ENCODE results near the gene CCDC91.

CCDC91 gene

DNA sequence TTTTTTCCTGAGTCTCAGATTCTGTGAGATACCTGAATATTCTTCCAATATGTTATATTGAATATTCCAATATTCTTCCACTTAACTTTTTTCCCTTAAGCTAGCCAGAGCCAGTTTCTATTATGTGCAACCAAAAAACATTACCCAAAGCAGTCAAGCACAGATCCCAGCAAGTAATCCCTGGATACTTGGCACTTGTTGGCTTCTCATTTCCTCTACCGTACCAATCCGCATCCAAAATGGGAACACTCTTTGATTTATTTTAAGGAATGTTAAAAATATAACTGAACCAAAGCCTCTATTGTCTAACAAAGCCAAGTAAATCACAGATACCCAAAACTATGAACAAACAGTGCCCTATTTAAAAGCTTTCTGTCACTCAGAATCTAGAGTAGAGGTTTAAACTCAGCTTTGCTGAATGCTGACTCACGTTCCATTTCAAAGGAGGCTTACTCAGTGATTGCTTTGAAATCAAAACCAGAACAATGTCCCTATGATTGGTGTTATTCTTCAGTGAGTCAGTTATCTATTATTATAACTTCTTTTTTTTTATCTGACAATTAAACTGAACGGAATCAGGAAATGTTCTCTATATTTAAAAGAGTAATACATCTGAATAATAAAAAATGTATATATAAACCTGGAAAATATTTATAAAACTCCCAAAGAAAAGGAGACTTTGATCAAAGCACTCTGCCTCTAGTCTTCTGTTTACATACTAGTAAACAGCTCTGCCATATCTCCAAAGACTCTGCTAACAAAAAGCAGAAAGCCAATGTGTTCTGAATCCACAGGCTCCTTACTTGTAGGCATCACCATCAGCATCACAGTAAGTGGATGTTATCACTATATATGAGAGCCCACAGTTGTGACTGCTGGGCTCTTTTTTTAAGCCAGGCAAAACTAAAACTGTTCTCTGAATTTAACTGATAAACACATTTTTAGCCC is 360.8 kb downstream of the CCDC91 start:
- DNase-seq, result no peak

DNA sequence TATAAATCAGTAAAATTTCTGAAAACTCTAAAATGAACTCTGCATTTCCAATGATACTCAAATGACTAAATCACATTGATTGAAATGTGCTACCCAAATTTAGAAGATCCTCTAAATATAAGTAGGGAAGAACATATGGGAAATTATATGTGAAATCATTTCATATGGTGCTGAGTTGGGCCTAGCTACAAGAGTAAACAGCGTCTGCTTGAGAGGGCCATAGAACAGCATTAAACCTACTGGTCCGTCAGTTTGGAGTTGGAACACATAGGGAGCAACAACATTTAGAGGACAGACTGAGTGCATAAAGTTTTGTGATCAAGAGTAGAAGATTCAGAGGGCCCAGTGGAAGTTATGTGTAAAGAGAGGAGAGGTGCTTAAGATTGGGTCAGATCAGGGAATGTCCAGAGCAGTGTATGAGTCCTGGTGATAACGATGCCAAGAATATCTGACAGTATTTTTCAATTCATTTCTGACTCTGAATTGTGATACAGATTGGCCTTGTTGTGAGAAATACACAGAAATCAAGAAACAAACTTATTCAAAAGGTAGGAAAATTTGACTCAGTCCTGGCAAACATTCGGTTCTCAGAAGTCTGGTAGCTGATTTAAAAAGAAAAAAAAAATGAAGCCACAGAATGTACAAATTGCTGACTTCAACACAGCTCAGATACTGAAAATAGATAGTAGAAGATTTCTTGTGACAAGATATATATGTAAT is 362.2 kb downstream of the CCDC91 start:
- no peak for DNase-seq

DNA sequence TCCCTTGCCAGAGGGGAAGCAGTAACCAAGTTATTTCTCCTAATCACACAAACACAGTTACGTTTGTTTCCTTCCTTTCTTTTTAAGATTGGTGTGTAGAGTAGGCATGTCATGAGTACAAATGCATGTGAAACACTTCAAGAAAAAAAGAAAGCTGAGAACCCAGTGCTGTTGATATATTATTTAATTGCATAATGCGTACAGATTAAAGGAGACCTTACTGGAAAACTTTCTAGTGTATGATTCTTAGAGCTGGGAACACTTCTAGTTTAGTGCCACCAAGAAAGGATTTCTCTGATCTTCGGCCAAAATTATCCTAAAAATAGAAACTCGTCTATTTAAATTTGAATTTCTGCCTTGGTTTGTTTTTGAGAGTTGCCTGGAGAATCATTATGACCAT is 365.5 kb downstream of the CCDC91 start:
- DNase-seq, result no peak

DNA sequence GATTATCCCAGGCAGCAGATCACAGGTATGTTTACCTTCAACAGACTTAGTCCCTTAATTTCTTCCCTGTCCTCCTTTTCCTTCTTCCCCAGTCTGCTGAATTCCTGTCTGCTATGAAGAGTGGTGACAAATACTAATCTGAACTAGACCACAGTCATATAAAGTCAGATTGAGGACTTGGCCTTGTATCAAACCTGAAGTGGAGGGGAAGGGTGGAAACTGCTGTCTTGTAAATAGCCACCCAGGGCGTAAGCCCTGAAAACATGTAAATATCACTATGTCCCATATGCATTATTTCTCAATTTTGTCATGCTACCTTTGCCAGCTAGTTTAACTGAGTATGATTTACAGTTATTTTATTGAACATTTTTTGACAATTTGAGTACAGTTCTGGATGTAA is 368.0 kb downstream of the CCDC91 start:
- DNase-seq, result no peak

DNA sequence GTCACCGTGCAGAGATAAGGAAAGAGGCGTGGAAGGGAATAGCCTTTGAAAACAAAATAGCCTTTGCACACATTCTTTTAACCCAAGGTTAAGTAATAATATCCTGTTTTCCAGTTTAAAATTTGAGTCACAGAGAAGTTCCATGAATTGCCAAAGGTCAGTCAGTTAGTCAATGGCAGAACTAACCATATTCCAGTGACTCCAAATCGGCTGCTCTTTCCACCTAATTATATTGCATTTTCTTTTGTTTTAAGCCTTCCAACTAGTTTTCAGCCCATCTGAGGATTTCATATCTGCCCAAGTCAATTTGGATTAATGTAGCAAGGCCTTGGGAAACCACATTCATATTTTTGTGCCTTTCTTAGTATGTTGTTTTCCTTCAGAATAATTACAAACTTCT is 373.0 kb downstream of the CCDC91 start:
- no peak for DNase-seq

DNA sequence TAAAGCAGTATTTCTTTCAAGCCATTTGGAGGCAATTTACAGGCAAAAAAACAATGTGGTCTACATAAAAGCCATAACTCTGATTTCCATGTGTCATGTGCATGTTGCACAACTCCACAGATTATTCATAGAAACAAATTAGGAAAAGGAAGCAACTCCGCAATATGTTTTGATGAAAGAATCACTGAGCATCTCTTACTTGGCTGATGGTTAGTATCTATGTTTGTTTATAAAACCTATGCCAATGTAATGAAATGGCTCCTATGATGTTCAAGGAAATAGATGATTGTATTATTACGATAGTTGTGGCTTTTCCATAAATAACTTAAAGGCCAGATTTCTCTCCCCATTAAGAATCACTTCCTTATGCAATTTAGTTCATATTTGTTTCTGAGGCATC is 373.7 kb downstream of the CCDC91 start:
- no peak for DNase-seq

DNA sequence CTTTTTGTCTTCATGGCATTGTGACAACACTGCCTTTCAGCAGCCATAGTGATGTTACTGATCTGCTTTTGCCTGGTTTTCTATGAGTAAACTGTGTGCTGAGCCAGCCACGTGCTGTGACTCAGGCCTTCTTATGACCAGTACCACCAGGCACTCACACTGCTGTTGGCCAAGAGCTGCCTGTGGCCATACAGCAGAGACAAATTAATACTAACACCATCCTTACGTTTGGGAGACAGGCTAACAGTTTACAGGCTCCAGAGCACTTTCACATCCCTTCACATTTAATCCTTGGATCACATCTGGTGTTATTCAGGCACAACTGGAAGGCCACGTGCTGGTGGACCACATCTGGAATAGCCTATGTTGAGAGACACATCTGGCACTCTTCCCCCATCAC is 377.9 kb downstream of the CCDC91 start:
- no peak for DNase-seq

DNA sequence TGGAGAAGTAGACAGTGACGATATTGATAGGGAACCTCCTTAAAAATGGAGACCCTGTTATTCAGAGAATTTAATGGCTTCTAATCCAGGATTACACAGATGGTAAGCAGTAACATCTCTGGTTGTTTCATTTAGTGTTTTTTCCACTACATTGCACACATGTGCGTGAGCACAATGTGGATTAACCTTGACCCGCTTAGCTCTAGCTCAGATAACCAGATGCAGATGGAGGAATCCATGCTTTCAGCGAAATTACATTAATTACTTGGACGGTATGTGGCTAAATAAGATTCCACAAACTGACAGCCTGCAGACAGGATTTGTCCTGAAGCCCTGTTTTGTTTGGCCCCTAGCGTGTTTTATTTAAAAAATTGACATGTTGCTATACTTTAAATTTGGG is 378.4 kb downstream of the CCDC91 start:
- no peak for DNase-seq

DNA sequence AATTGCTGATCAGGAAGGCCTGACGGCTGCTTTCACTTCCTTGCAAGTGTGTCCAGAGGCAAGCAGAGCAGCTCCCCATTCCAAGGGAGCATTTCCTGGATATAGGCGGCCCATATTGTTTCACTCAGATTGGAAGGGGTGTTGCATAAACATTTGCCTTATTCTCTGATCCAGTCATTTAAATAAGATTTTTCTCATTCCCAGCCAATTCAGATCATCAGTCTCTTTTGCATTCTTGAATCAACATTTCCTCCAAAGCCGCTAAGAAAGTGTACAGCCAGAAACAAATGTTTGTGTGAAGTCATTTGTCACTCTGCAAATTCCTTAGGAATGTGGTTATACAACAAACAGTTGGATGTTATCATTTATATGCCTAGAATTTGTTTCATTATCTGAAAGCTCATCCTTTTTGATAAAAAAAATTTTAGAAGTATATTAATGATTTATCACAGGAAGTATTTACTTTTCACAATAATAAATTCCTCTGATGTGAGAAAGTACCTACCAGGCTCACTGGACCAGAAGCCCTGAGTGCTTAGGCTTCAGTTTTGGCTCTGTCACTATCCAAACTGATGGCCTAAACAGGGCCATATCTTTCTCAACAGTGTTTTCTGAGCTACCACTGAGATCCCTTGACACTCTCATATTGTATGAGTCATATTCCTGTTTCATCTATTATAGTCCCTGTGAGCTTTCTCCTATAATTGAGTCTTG is 379.6 kb downstream of the CCDC91 start:
- DNase-seq, result no peak

DNA sequence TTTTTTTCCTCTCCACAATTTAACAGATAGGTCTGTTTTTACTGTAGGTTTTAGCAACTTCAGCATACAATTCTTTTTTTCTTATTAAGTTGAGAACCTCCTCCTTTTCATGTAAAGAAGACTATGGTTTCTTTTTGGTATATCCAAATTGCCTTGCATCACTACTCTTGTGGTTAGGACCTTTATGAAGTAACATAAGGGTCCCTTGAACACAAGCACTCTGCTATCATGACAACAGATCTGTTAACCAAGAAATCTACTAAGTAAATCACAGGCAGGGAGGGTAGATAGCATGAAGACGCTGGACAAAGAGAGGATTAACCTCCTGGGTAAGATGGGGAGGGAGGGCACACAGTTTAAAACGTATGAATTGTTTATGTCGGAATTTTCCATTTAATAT is 380.6 kb downstream of the CCDC91 start:
- no peak for DNase-seq

DNA sequence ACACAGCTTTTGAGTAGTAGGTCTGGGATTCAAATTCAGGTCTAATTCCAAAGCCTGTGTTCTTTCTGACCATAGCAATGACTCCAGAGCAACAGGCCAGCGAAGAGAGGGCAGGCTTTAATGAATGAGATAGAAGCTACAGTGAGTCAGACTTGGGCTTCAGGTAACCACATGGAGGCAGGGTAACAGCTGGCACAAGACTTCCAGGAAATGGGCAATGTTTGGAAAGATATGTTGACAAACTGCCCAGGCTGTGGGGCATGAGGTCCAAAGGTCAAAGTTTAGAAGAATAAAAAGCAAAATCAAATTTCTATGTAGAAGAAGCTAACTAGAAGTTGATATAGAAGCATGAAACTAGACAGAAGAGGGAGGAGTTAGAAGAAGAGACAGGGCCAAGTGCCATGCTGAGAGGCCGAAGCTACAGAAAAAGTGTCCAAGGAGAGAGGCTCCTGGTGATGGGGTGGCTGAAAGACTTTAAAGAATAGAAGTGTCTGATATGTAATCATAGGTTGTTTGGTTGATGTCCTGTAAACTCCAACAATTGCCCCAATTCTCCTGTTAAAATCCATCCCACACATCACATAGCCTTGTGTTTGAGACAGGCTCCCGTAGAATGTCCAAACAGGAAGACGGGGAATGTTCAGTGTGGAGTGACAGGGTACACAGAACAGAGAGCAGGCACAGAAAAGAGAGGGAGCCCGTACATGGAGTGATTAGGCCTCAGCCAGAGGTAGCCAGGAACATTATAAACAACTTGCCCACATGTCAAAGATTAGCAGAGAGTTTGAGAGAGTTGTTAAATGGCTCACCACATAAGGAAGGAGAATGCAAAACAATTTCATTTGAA is 384.7 kb downstream of the CCDC91 start:
- no peak for DNase-seq

DNA sequence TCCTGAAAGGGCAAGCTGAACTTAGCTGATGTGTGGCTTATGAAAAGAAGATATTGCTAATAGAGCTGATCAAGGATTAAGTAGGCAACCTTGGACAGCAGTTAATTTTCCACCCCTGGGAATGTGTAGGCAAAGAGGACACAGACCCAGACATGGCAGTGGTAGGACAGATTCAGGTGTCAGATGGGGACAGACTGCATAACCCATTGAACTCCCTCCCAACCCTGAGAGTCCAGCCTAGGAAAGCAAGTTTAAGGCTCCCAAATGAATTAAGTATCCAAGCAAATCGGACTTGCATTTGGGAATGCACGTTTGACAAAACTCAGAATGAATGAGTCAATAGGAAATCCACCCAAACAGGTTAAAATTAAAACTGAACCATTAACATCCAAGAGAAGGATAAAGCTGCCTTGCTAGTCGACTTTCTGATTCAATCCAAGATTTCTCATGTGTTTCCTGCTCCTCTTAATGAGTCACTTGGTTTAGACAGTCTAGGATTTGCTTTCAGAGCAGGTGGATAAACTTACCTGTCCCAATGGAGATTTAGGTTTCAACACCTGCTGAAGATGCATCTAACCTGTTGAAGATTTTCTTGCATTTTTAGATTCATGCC is 385.4 kb downstream of the CCDC91 start:
- no peak for DNase-seq

DNA sequence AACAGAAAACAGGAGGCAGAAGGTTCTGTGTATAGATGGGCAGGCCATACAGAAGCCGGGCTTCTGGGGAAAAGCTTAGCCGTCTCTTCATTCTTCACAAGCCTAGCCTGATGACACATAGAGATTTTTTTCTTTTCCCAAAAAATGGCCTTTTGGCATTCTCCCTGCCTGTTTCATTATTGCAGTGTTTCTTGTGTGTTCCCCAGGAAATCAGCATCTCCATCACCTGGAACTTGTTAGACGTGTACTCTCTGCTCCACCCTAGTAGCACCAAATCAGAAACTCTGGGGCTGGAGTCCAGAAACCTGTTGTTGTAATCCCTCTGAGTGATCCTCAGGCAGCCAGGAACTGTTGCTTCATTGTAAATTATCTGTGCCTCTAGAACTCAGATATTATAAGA is 388.1 kb downstream of the CCDC91 start:
- DNase-seq, result no peak

DNA sequence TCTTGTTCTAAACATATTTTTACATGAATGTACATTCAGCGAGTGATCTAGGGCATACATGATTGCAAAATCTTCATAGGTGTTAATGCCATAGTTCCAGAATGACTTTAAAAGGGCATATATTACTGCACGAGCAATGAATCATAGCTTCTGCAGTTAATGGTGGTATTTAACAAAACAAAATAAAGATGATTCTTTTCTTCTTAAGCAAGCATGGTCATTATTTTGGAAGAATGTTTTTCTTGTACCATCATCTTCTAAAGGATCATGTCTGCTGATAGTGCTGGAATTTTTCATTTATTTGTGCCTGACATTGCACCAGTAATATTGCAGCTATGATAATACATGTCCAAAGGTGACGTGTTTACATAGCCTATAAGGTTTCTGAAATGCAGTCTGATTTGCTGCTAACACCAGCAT is 388.6 kb downstream of the CCDC91 start:
- DNase-seq, result no peak

DNA sequence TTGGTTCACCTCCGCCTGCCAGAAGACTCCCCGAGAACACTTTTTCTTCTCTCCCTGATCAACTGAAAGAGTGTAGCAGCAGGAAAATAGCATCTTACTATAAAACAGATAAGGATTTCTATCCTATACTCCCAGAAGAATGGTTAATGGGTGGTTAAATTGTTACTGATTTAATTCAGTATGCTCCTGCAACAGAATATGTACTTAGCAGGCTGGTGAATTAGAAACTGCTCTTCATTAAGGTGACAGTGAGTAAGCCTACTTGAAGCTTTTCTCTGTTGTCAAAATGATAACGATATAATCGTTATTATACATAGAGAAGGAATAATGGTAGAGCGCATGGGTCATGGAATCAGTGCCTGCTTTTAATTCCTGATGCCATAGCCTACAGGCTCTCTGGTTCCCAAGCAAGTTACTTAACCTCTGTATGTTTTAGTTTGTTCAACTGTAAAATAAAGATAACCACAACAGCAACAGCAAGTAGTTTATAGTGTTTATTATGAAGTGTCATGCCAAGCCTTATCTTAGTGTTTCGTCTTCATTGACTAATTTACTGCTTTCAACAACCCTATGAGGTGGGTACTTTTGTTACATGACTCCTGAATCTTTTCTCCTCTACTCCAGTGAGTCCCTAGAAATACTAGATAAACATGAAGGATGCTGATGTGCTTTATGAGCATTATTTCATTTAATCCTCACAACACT is 392.6 kb downstream of the CCDC91 start:
- no peak for DNase-seq

DNA sequence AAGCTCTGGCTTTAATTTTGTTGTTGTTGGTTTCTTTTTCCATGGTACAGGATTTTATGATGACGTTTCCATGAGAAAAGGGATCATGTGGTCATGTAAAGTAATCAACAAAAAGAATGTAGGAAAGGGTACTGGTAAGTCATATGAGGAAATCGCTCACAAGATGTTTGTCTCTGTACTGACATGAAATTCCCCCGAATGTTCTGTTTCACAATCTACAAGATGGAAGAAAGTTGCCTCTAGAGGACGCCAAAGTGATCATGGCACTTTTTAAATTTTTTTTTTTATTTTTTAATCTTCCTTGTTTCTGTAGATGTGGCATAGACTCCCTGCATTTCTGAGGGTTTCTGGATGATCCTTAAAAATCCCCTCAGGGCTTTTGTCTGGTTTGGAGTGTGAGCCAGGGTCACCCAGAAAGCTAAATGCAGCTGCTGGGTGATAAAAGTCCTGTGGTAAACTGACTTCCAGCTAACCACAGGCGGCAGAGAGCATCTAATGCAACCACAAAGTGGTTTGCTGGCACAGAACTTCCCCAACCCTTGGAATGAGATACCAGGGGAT is 393.5 kb downstream of the CCDC91 start:
- no peak for DNase-seq

DNA sequence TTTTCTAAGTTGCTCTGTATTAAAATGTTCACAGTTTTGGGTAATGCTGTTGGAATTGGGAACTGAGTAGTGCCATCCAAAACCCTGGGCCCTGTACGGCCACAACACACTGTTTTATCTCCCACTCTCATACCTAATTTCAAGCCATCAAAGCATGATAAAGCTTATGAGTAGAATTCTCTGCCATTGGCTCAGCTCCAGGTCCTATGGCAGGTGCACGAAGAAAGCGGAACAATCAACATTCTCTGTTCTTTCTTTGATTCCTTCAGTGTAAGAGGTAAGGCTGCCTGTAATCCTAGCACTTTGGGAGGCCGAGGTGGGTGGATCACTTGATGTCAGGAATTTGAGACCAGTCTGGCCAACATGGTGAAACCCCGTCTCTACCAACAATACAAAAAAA is 394.9 kb downstream of the CCDC91 start:
- DNase-seq, result no peak

DNA sequence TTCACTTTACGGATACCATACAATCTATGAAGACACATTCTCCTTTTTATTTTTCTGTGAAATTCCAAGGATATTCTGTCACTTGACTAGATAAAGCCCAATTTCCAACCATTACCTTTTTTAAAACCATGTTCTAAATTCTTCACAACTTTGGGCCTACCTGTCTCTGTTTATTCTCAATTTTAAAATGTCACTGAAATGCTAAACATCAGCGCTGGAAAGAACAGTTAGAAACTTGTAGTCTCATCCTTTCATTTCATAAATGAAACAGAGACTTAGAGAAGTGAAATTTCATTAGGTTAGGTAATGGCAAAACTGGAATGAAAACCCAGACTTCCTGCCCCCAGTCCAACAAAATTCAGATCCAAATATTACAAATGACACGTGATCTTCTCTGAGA is 396.2 kb downstream of the CCDC91 start:
- no peak for DNase-seq

DNA sequence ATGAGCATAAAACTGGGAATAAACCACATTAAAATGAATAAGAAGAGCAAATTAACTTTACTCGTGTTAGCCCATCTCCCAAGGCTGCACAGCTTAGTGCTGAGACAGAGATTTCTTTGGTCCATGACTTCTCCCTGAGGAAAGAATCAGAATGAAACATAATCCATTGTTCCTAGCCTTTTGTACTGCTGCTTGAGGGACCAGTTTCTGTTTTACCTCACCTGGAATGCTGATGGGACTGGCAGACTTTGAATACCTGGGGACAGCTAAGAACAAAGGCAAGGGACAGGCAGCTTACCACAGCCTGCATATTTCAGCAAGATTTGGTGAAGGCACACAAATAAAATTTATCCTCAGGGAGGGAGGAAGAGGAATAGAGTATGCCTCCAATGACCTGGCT is 401.6 kb downstream of the CCDC91 start:
- DNase-seq, result no peak
